GM12873 (cell line): Measurements from ENCODE around the gene APMAP.

ENCODE experiments used
- TF ChIP-seq, protein P1 (sequence below): IDR thresholded peaks from 2 replicates; pipeline ENCODE4 v1.5.1; 2012; ENCODE audit warnings: low read depth, mild to moderate bottlenecking, moderate library complexity, low read length, control low read depth; ENCODE audit not compliant: insufficient read depth; ENCODE audit errors: missing control alignments

APMAP gene

DNA sequence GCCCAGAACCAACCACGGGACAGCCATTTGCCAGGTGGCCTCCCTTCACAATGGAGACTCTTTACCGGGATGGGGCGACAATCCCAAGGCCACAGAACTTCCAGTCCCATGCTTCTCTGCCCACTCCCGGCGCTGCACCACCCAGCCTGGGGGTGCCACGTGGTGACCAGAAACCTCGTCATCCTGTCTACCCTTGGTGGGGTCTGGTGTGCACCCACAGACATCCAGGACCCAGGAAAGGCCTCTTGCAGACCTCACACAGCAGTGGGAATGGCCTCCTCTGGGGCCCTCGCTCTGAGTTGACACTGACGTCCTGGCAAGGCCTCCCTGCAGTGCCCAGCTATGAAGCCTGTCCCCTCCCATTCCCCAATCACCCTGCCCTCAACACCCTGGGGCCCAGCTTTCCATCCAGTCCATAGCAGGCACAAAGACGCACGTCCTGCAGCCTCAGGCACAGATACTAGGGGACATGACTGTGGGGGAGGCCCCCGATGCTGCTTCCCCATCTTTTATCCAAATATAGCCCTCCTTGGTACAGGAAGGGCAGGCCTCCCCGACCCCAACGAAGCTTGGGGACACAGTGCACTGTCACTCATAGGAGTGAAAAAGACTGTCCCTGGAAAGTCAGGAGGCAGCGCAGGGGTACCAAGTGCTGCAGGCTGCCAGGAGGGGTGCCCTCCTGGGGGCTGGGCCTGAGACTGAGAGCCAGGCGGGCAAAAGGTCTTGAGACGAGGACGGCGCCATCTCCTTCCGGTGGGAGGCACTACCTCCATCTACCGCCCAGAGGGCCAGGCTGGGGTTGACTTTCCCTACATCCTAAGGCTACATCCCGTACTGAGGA is 36.3 kb downstream of the APMAP start:
- TF ChIP-seq, protein P1, sequence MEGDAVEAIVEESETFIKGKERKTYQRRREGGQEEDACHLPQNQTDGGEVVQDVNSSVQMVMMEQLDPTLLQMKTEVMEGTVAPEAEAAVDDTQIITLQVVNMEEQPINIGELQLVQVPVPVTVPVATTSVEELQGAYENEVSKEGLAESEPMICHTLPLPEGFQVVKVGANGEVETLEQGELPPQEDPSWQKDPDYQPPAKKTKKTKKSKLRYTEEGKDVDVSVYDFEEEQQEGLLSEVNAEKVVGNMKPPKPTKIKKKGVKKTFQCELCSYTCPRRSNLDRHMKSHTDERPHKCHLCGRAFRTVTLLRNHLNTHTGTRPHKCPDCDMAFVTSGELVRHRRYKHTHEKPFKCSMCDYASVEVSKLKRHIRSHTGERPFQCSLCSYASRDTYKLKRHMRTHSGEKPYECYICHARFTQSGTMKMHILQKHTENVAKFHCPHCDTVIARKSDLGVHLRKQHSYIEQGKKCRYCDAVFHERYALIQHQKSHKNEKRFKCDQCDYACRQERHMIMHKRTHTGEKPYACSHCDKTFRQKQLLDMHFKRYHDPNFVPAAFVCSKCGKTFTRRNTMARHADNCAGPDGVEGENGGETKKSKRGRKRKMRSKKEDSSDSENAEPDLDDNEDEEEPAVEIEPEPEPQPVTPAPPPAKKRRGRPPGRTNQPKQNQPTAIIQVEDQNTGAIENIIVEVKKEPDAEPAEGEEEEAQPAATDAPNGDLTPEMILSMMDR: no peak

GRCh38 chr20:24955045-24955444 is 37.5 kb downstream of the APMAP start:
- TF ChIP-seq, protein P1: no peak

DNA sequence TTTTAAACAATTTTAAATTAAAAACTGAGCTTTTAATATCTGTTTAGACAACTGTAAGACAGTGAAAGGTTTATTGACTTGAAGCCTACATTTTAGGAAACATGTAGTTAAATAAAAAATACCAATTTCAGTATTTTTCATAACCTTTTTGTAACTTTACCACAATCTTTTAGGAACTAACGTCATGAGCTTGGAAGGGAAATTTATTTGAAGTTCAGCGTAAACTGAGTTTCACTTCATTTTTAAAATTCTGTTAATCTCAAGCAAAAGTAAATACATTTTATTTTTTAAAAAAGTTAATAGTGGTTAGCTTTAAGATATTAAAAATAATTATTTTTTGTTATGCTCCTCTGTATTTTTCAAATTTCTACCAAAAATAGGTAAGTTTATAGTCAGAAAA is 38.0 kb downstream of the APMAP start:
- TF ChIP-seq, protein P1: no peak

DNA sequence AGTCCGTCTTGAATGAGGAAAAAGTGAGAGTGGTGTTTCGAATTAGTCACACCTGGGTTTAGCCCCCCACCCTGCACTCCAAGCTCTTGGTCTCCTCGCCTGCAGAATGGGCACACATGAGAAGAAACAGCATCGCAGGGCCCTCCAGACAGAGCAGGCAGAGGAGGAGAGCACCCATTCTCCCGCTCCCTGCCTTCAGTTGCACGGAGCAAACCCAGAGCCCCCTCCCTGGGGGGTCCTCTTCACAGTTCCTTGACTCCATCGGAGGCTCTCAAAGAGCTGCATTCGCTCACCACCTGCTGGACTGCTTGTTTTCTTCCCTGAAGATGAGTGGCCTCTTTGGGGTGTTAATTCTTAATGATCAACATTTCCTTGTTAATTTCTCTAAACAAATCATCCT is 38.4 kb downstream of the APMAP start:
- TF ChIP-seq, protein P1: no peak

- TF ChIP-seq, protein P1: no peak
Measured at GRCh38 chr20:24953621-24954133, 38.9 kb downstream of the APMAP start.

DNA sequence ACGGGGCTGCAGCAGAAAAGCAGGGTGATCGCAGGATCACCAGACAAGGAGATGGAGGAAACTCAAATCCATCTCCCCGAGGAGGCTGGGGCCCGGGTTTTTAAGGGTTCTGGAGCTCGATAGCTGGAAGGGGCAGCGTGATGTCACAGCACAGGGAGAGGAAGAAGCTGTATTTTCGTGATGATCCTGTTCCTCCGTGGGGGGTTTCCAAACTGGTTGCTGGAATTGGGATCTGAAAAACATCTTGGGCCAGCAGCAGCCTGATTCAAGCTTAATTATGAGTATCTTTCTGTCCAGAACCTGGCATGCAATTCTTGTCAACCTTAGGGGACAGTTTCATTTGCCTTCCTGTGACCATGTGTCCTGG is 39.4 kb downstream of the APMAP start:
- TF ChIP-seq, protein P1: no peak

GRCh38 chr20:24952376-24953208 is 40.0 kb downstream of the APMAP start:
- TF ChIP-seq, protein P1: no peak
